Activated T-cell treated with anti-CD3 and anti-CD28 coated beads, Interleukin-2, amount 50 U/mL, for 4 hours (primary cell): ENCODE measurements around the gene STK11IP. TPM values are rescaled to one million over a fixed set of nuclear protein-coding genes. Genes with fewer than 3 reads are reported as not detected.
"Not testable (repeated sequence)": the region's sequence is repeated elsewhere in the genome, so short reads cannot be mapped to it uniquely, and the experiment has no call there.

Experiments
- ATAC-seq, 2 donors: fragments of 200-7000 bp; cut with Tn5 transposase; one replicate each; pipeline ENCODE4 v1.10.0; 2021
- DNase-seq: peaks from one replicate; pipeline ENCODE4 v3.0.0-alpha.2; 2020
- H3K27me3 Mint-ChIP-seq: one replicate; pipeline ENCODE4 v1.8.0; 2021; ENCODE audit warnings: low read depth, mixed read lengths
- H3K36me3 Mint-ChIP-seq: one replicate; pipeline ENCODE4 v1.8.0; 2022; ENCODE audit warnings: mixed read lengths; ENCODE audit not compliant: insufficient read depth
- H3K4me1 Mint-ChIP-seq: one replicate; pipeline ENCODE4 v1.8.0; 2021; ENCODE audit warnings: low read depth, mixed read lengths
- H3K4me3 Mint-ChIP-seq: one replicate; pipeline ENCODE4 v1.8.0; 2021; ENCODE audit warnings: mild to moderate bottlenecking, moderate library complexity, mixed read lengths
- H3K9me3 Mint-ChIP-seq: one replicate; pipeline ENCODE4 v1.8.0; 2021; ENCODE audit warnings: mixed read lengths
- total RNA-seq, 3 donors: library from RNA; stranded (reverse); gene quantifications; one replicate each; pipeline ENCODE4 v1.2.1, GENCODE V29; 2021

Gene STK11IP
- total RNA-seq, 3 donors from 2014 or later, result 32.4 to 37.1 (median 36.0) TPM

DNA sequence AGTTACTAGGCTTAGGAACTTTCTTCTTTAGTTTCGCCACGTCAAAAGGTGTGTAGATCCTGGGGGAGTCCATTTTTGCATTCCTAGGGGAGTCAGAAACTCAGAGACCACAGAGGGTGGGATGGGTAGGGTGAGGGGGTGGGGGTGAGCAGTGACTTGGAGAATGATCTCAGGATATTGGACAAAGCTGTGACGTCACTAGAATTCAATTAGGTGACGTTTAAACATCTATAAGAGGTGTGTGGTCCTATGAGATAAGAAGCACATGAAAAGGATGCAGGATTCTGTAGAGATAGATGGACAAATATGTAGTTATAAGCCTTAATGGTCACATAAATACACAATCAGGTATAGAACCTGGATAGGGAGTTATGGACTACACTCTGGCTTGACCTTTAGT lies 51.3 kb downstream of the STK11IP start:
- no peak for DNase-seq
- peaks cover 58% of the 10 kb centered on the region for H3K27me3 Mint-ChIP-seq
- H3K9me3 Mint-ChIP-seq, result no peaks in the 10 kb centered on the region
- no peak for ATAC-seq
- H3K36me3 Mint-ChIP-seq, result no peaks in the 10 kb centered on the region
- no peak overlapping the region for H3K4me3 Mint-ChIP-seq
- H3K4me1 Mint-ChIP-seq, result no peaks in the 10 kb centered on the region

- DNase-seq (no peak), ATAC-seq (no peak)
- H3K27me3 Mint-ChIP-seq, result peaks cover 61% of the 10 kb centered on the region
- H3K36me3 Mint-ChIP-seq, result no peaks in the 10 kb centered on the region
- H3K4me3 Mint-ChIP-seq, result no peak overlapping the region
- no peaks in the 10 kb centered on the region for H3K9me3 Mint-ChIP-seq
- no peaks in the 10 kb centered on the region for H3K4me1 Mint-ChIP-seq
Observed at GRCh38 chr2:219650426-219651248, 53.0 kb downstream of the STK11IP start.

GRCh38 chr2:219651656-219652055 lies 54.0 kb downstream of the STK11IP start:
- not testable (repeated sequence) for DNase-seq, H3K36me3 Mint-ChIP-seq, H3K4me1 Mint-ChIP-seq, H3K9me3 Mint-ChIP-seq, ATAC-seq, H3K4me3 Mint-ChIP-seq
- peaks cover 58% of the 10 kb centered on the region for H3K27me3 Mint-ChIP-seq

GRCh38 chr2:219656526-219656925 lies 58.9 kb downstream of the STK11IP start:
- Mint-ChIP-seq H3K4me1 (no peaks in the 10 kb centered on the region), H3K4me3 (no peak overlapping the region), H3K9me3 (peaks cover 3% of the 10 kb centered on the region), H3K36me3 (no peaks in the 10 kb centered on the region), H3K27me3 (peaks cover 30% of the 10 kb centered on the region)
- ATAC-seq, result no peak
- no peak for DNase-seq

GRCh38 chr2:219658196-219658846 lies 60.7 kb downstream of the STK11IP start:
- no peaks in the 10 kb centered on the region for H3K4me1 Mint-ChIP-seq
- H3K36me3 Mint-ChIP-seq, result no peaks in the 10 kb centered on the region
- peaks cover 16% of the 10 kb centered on the region for H3K27me3 Mint-ChIP-seq
- DNase-seq, result no peak
- no peak overlapping the region for H3K4me3 Mint-ChIP-seq
- peaks cover 3% of the 10 kb centered on the region for H3K9me3 Mint-ChIP-seq
- ATAC-seq, result no peak

- Mint-ChIP-seq H3K4me1 (no peaks in the 10 kb centered on the region), H3K36me3 (no peaks in the 10 kb centered on the region), H3K4me3 (no peak overlapping the region), H3K27me3 (peaks cover 16% of the 10 kb centered on the region), H3K9me3 (peaks cover 3% of the 10 kb centered on the region)
- ATAC-seq (no peak), DNase-seq (no peak)
Observed at GRCh38 chr2:219658874-219659273, 61.2 kb downstream of the STK11IP start.

DNA sequence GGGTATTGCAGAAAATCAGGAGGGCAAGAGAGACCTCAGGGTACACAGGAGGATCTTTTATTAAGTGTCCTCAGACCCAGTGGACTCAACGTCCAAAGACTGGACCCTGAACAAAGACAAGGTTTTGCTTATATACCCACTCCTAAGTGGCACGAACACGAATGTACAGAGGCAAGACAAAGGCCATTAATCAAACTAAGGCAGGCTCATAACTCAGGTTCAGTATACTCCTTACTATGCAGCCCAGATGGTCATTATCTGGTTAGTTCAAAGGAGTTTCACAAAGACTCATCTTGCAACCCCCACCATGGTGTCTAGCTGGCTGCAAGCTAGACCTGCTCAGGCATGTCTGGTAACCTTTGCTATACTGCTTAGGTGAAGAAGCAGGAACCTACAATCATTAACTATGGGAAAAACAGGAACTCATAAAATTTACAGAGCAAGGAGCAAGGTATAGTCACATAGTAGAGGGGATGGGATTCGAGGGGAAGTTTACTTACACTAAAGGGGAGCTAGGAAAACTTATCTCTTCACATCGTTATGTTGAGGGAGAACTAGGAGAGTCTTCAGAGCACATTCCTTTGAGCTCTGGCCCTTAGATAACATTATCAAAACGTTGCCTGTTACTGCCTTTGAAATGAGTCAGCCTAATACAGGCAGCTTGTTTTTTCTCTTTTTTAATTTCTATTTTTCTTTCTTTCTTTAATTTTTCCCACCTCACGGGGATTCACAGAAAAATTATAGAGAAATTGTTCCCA lies 63.7 kb downstream of the STK11IP start:
- Mint-ChIP-seq H3K4me1 (no peaks in the 10 kb centered on the region), H3K4me3 (no peak overlapping the region), H3K36me3 (no peaks in the 10 kb centered on the region), H3K27me3 (peaks cover 17% of the 10 kb centered on the region), H3K9me3 (peaks cover 3% of the 10 kb centered on the region)
- DNase-seq (no peak), ATAC-seq (no peak)

DNA sequence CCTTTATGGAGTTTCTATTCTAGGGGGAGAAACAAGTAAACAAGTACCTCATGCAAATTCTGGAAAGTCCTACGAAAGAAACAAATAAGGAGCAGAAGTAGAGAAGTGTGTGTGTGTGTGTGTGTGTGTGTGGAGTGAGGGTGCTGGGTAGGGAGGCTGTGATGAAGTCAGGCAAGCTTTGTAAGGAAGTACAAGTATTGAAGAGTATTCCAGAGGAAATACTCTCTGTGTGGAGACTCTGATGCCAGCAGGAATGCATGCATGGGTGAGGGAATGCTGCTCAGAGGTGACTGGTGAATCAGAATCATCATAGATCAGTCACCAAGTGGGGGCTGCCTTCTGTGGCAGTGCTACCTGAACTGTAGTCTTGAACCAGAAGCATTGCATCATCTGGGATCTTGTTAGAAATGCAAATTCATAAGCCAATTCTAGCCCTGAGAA lies 64.3 kb downstream of the STK11IP start:
- Mint-ChIP-seq H3K27me3 (peaks cover 17% of the 10 kb centered on the region), H3K36me3 (no peaks in the 10 kb centered on the region), H3K4me1 (no peaks in the 10 kb centered on the region), H3K9me3 (peaks cover 3% of the 10 kb centered on the region), H3K4me3 (no peak overlapping the region)
- no peak for DNase-seq
- ATAC-seq, result no peak

- H3K9me3 Mint-ChIP-seq, result peaks cover 3% of the 10 kb centered on the region
- no peak for ATAC-seq
- peaks cover 15% of the 10 kb centered on the region for H3K27me3 Mint-ChIP-seq
- no peaks in the 10 kb centered on the region for H3K4me1 Mint-ChIP-seq
- no peak for DNase-seq
- no peaks in the 10 kb centered on the region for H3K36me3 Mint-ChIP-seq
- H3K4me3 Mint-ChIP-seq, result no peak overlapping the region
Observed at GRCh38 chr2:219662566-219662965, 64.9 kb downstream of the STK11IP start.

- ATAC-seq, result no peak
- Mint-ChIP-seq H3K4me1 (no peaks in the 10 kb centered on the region), H3K36me3 (no peaks in the 10 kb centered on the region), H3K4me3 (no peak overlapping the region), H3K27me3 (peaks cover 12% of the 10 kb centered on the region), H3K9me3 (peaks cover 3% of the 10 kb centered on the region)
- no peak for DNase-seq
Observed at GRCh38 chr2:219663116-219663762, 65.6 kb downstream of the STK11IP start.

GRCh38 chr2:219664041-219664440 lies 66.4 kb downstream of the STK11IP start:
- H3K36me3 Mint-ChIP-seq, result no peaks in the 10 kb centered on the region
- ATAC-seq, result no peak
- peaks cover 3% of the 10 kb centered on the region for H3K9me3 Mint-ChIP-seq
- peaks cover 12% of the 10 kb centered on the region for H3K27me3 Mint-ChIP-seq
- H3K4me3 Mint-ChIP-seq, result no peak overlapping the region
- no peaks in the 10 kb centered on the region for H3K4me1 Mint-ChIP-seq
- no peak for DNase-seq

- H3K36me3 Mint-ChIP-seq, result no peaks in the 10 kb centered on the region
- peaks cover 3% of the 10 kb centered on the region for H3K9me3 Mint-ChIP-seq
- no peaks in the 10 kb centered on the region for H3K4me1 Mint-ChIP-seq
- no peak overlapping the region for H3K4me3 Mint-ChIP-seq
- H3K27me3 Mint-ChIP-seq, result peaks cover 12% of the 10 kb centered on the region
- ATAC-seq (no peak), DNase-seq (no peak)
Observed at GRCh38 chr2:219664944-219665343, 67.3 kb downstream of the STK11IP start.

- Mint-ChIP-seq H3K9me3 (peaks cover 3% of the 10 kb centered on the region), H3K27me3 (peaks cover 12% of the 10 kb centered on the region), H3K4me3 (no peak overlapping the region), H3K4me1 (no peaks in the 10 kb centered on the region), H3K36me3 (no peaks in the 10 kb centered on the region)
- DNase-seq, result no peak
- ATAC-seq, result no peak
Observed at GRCh38 chr2:219665926-219666325, 68.3 kb downstream of the STK11IP start.
